H9 (cell line): Measurements from ENCODE around the gene OR8D1. TPM values are rescaled to one million over a fixed set of nuclear protein-coding genes. Genes with fewer than 3 reads are reported as not detected.

Experiments used
- DNase-seq: peaks from one replicate; pipeline ENCODE4 v3.0.0-alpha.2; 2017
- H2AFZ ChIP-seq: one replicate; pipeline ENCODE4 v1.6.1; 2013; ENCODE audit warnings: mild to moderate bottlenecking, low read length, control low read depth, moderate library complexity
- H2AK5ac ChIP-seq: 2 replicates; pipeline ENCODE4 v1.6.1; 2013; ENCODE audit warnings: low read length, control low read depth, mixed read lengths; ENCODE audit not compliant: insufficient read length
- H2BK120ac ChIP-seq: one replicate; pipeline ENCODE4 v1.6.1; 2013; ENCODE audit warnings: low read depth, mild to moderate bottlenecking, low read length, control low read depth, inconsistent platforms; ENCODE audit not compliant: poor library complexity, severe bottlenecking
- H2BK12ac ChIP-seq: 2 replicates; pipeline ENCODE4 v1.6.1; 2013; ENCODE audit warnings: low read length, control low read depth, mixed read lengths, low read depth; ENCODE audit not compliant: insufficient read length
- H2BK15ac ChIP-seq: 2 replicates; pipeline ENCODE4 v1.6.1; 2013; ENCODE audit warnings: low read depth, low read length, control low read depth
- H2BK20ac ChIP-seq: one replicate; pipeline ENCODE4 v1.6.1; 2013; ENCODE audit warnings: low read depth, mild to moderate bottlenecking, low read length, control low read depth, inconsistent platforms; ENCODE audit not compliant: poor library complexity, severe bottlenecking
- H2BK5ac ChIP-seq: 2 replicates; pipeline ENCODE4 v1.6.1; 2013; ENCODE audit warnings: low read length, control low read depth, mixed read lengths; ENCODE audit not compliant: insufficient read length
- H3K14ac ChIP-seq: 2 replicates; pipeline ENCODE4 v1.6.1; 2013; ENCODE audit warnings: low read length, control low read depth; ENCODE audit not compliant: insufficient read depth
- H3K18ac ChIP-seq: 2 replicates; pipeline ENCODE4 v1.6.1; 2013; ENCODE audit warnings: low read depth, mild to moderate bottlenecking, mixed read lengths, low read length, control low read depth; ENCODE audit not compliant: insufficient read length
- H3K23ac ChIP-seq: 2 replicates; pipeline ENCODE4 v1.6.1; 2013; ENCODE audit warnings: low read length, control low read depth, mixed read lengths, low read depth; ENCODE audit not compliant: insufficient read length
- H3K23me2 ChIP-seq: 2 replicates; pipeline ENCODE4 v1.6.1; 2013; ENCODE audit warnings: low read depth, mild to moderate bottlenecking, mixed read lengths, low read length, control low read depth; ENCODE audit not compliant: insufficient read length, poor library complexity, severe bottlenecking
- H3K27ac ChIP-seq: 2 replicates; pipeline ENCODE4 v1.5.1; 2013; ENCODE audit warnings: low read length, control low read depth, mixed read lengths, low read depth; ENCODE audit not compliant: insufficient read length
- H3K27me3 ChIP-seq: 2 replicates; pipeline ENCODE4 v1.6.1; 2013; ENCODE audit warnings: low read length, control low read depth, inconsistent platforms; ENCODE audit not compliant: insufficient read depth
- H3K4ac ChIP-seq: 2 replicates; pipeline ENCODE4 v1.6.1; 2013; ENCODE audit warnings: low read depth, mild to moderate bottlenecking, control low read depth, inconsistent platforms, low read length, moderate library complexity
- H3K4me1 ChIP-seq: 2 replicates; pipeline ENCODE4 v1.6.1; 2013; ENCODE audit warnings: low read length, control low read depth, inconsistent platforms; ENCODE audit not compliant: insufficient read depth
- H3K4me2 ChIP-seq: 2 replicates; pipeline ENCODE4 v1.6.1; 2013; ENCODE audit warnings: low read length, control low read depth, mixed read lengths; ENCODE audit not compliant: insufficient read length, insufficient read depth
- H3K56ac ChIP-seq: 2 replicates; pipeline ENCODE4 v1.6.1; 2013; ENCODE audit warnings: low read depth, mild to moderate bottlenecking, mixed read lengths, low read length, control low read depth; ENCODE audit not compliant: insufficient read length
- H3K79me1 ChIP-seq: 2 replicates; pipeline ENCODE4 v1.6.1; 2013; ENCODE audit warnings: low read depth, mild to moderate bottlenecking, moderate library complexity, low read length, control low read depth, inconsistent platforms; ENCODE audit not compliant: insufficient read depth, poor library complexity, severe bottlenecking
- H3K79me2 ChIP-seq: 2 replicates; pipeline ENCODE4 v1.6.1; 2013; ENCODE audit warnings: low read length, control low read depth, inconsistent platforms; ENCODE audit not compliant: insufficient read depth
- H3K9ac ChIP-seq: 2 replicates; pipeline ENCODE4 v1.6.1; 2013; ENCODE audit warnings: low read length, control low read depth, mixed read lengths; ENCODE audit not compliant: insufficient read length; ENCODE audit errors: extremely low read depth
- H3K9me3 ChIP-seq: one replicate; pipeline ENCODE4 v1.6.1; 2013; ENCODE audit warnings: low read depth, low read length, inconsistent platforms; ENCODE audit not compliant: control insufficient read depth
- H3T11ph ChIP-seq: one replicate; pipeline ENCODE4 v1.6.1; 2013; ENCODE audit warnings: mild to moderate bottlenecking, low read length, control low read depth, inconsistent platforms
- H4K20me1 ChIP-seq: one replicate; pipeline ENCODE4 v1.6.1; 2013; ENCODE audit not compliant: control insufficient read depth, insufficient read length, insufficient read depth
- H4K5ac ChIP-seq: 2 replicates; pipeline ENCODE4 v1.6.1; 2013; ENCODE audit warnings: low read depth, mild to moderate bottlenecking, mixed read lengths, low read length, control low read depth; ENCODE audit not compliant: insufficient read length
- H4K8ac ChIP-seq: replicated peaks from 2 replicates; pipeline ENCODE4 v1.6.1; 2013; ENCODE audit warnings: low read length, control low read depth, mixed read lengths, low read depth; ENCODE audit not compliant: insufficient read length
- H4K91ac ChIP-seq: 2 replicates; pipeline ENCODE4 v1.6.1; 2013; ENCODE audit warnings: low read depth, mild to moderate bottlenecking, moderate library complexity, mixed read lengths, low read length, control low read depth; ENCODE audit not compliant: insufficient read length
- H3K27ac Mint-ChIP-seq, 3 experiments: 2 replicates in 2 of 3; 3 replicates in 1 of 3; pipeline ENCODE4 v1.8.0; 2020 to 2021; ENCODE audit warnings: mixed read lengths in 3 of 3, mild to moderate bottlenecking in 1 of 3, moderate library complexity in 1 of 3
- H3K27me3 Mint-ChIP-seq: 2 replicates; pipeline ENCODE4 v1.8.0; 2021; ENCODE audit warnings: low read depth, mild to moderate bottlenecking, moderate library complexity, mixed read lengths
- H3K36me3 Mint-ChIP-seq, 3 experiments: 2 replicates in 2 of 3; 3 replicates in 1 of 3; pipeline ENCODE4 v1.8.0; 2020 to 2021; ENCODE audit warnings: low read depth in 3 of 3, mixed read lengths in 3 of 3; ENCODE audit not compliant: insufficient read depth in 1 of 3
- H3K4me1 Mint-ChIP-seq, 2 experiments: 2 replicates each; pipeline ENCODE4 v1.8.0; 2020; ENCODE audit warnings: mixed read lengths in 2 of 2
- H3K4me3 Mint-ChIP-seq, 2 experiments: 2 replicates in 1 of 2; 3 replicates in 1 of 2; pipeline ENCODE4 v1.8.0; 2020 to 2021; ENCODE audit warnings: mild to moderate bottlenecking in 2 of 2, mixed read lengths in 2 of 2, moderate library complexity in 1 of 2
- H3K9me3 Mint-ChIP-seq, 2 experiments: 2 replicates in 1 of 2; 3 replicates in 1 of 2; pipeline ENCODE4 v1.8.0; 2020; ENCODE audit warnings: mild to moderate bottlenecking in 2 of 2, mixed read lengths in 2 of 2, moderate library complexity in 1 of 2
- total RNA-seq: library from RNA; stranded (reverse); gene quantifications from 2 replicates; pipeline ENCODE4 v1.2.1, GENCODE V29; 2021
- TF ChIP-seq, protein P1 (sequence below): fragments of 200-600 bp; sonication (generic); conservative IDR thresholded peaks from 3 replicates; pipeline ENCODE4 v1.8.0; 2021; ENCODE audit warnings: antibody characterized with exemption, mild to moderate bottlenecking

Gene OR8D1
- total RNA-seq, 1 experiment from 2014 or later: not detected

DNA sequence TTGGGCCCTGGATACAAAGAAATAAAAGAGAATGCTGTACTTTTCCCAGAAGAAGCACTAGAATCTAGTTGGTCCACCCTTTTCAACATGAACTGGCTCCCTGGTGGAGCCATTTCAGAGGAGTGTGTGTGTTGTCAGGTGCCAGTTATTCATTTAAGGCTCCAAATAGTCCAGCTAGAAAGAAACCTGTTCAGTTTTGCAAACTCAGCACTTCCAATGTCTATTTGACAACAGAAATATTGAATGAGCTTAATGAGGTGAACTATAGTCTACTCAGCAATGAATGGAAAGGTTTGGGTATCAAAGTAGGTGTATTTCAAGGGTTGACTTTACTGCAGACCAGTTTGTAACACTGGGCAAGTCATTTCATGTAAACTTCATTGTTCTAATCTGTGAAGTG, 2.1 kb downstream of the OR8D1 start:
- H3K27me3 ChIP-seq: no peaks in the 10 kb centered on the region
- no peaks in the 10 kb centered on the region for H4K20me1 ChIP-seq
- H3K23me2 ChIP-seq: no peaks in the 10 kb centered on the region
- H2AFZ ChIP-seq: no peak overlapping the region
- H3K9me3 Mint-ChIP-seq: no peaks in the 10 kb centered on the region
- H3K27ac Mint-ChIP-seq: no peak overlapping the region
- no peaks in the 10 kb centered on the region for H3K9me3 ChIP-seq
- H3K27ac ChIP-seq: no peak overlapping the region
- no peak overlapping the region for H4K8ac ChIP-seq
- no peak for DNase-seq
- TF ChIP-seq, protein P1, sequence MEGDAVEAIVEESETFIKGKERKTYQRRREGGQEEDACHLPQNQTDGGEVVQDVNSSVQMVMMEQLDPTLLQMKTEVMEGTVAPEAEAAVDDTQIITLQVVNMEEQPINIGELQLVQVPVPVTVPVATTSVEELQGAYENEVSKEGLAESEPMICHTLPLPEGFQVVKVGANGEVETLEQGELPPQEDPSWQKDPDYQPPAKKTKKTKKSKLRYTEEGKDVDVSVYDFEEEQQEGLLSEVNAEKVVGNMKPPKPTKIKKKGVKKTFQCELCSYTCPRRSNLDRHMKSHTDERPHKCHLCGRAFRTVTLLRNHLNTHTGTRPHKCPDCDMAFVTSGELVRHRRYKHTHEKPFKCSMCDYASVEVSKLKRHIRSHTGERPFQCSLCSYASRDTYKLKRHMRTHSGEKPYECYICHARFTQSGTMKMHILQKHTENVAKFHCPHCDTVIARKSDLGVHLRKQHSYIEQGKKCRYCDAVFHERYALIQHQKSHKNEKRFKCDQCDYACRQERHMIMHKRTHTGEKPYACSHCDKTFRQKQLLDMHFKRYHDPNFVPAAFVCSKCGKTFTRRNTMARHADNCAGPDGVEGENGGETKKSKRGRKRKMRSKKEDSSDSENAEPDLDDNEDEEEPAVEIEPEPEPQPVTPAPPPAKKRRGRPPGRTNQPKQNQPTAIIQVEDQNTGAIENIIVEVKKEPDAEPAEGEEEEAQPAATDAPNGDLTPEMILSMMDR: no peak
- no peak overlapping the region for H3T11ph ChIP-seq
- no peaks in the 10 kb centered on the region for H3K79me2 ChIP-seq
- H2BK5ac ChIP-seq: no peak overlapping the region
- no peak overlapping the region for H2BK15ac ChIP-seq
- H4K5ac ChIP-seq: no peak overlapping the region
- no peaks in the 10 kb centered on the region for H3K79me1 ChIP-seq
- no peaks in the 10 kb centered on the region for H3K4me1 Mint-ChIP-seq
- H2AK5ac ChIP-seq: no peak overlapping the region
- no peak overlapping the region for H3K4me2 ChIP-seq
- no peak overlapping the region for H2BK12ac ChIP-seq
- no peak overlapping the region for H3K56ac ChIP-seq
- no peak overlapping the region for H3K23ac ChIP-seq
- H3K27me3 Mint-ChIP-seq: no peaks in the 10 kb centered on the region
- H3K36me3 Mint-ChIP-seq: no peaks in the 10 kb centered on the region
- no peak overlapping the region for H3K9ac ChIP-seq
- H3K4me1 ChIP-seq: no peaks in the 10 kb centered on the region
- H3K18ac ChIP-seq: no peak overlapping the region
- no peak overlapping the region for H2BK120ac ChIP-seq
- H3K14ac ChIP-seq: no peak overlapping the region
- no peak overlapping the region for H3K4ac ChIP-seq
- H4K91ac ChIP-seq: no peak overlapping the region
- no peak overlapping the region for H2BK20ac ChIP-seq
- H3K4me3 Mint-ChIP-seq: no peak overlapping the region
